Left renal pelvis (tissue), 4 donors: ENCODE measurements around the gene ANGPTL4. TPM values are rescaled to one million over a fixed set of nuclear protein-coding genes. Genes with fewer than 3 reads are reported as not detected.
"Not testable (repeated sequence)": the region's sequence is repeated elsewhere in the genome, so short reads cannot be mapped to it uniquely, and the experiment has no call there.

Experiments used
- DNase-seq, 4 donors: peaks; one replicate each; pipeline ENCODE4 v3.0.0-alpha.2; 2013; ENCODE audit warnings: low read depth in 4 of 4, low spot score in 3 of 4
- polyA plus RNA-seq, 4 donors: library from polyadenylated mRNA; unstranded; fragments of 120-200 nt; gene quantifications; one replicate each; pipeline ENCODE4 v1.2.1, GENCODE V29; 2013; ENCODE audit not compliant: insufficient read length in 4 of 4

Gene ANGPTL4
- polyA plus RNA-seq, 4 donors, result 2.8 to 5.3 (median 3.4) TPM

- DNase-seq, result peak in 1 of 4 donors; percentile 61
These were observed 29.3 kb upstream of the ANGPTL4 start for GRCh38 chr19:8334458-8335342.

- no peak for DNase-seq
These were observed 28.4 kb upstream of the ANGPTL4 start for GRCh38 chr19:8335343-8336071.

DNA sequence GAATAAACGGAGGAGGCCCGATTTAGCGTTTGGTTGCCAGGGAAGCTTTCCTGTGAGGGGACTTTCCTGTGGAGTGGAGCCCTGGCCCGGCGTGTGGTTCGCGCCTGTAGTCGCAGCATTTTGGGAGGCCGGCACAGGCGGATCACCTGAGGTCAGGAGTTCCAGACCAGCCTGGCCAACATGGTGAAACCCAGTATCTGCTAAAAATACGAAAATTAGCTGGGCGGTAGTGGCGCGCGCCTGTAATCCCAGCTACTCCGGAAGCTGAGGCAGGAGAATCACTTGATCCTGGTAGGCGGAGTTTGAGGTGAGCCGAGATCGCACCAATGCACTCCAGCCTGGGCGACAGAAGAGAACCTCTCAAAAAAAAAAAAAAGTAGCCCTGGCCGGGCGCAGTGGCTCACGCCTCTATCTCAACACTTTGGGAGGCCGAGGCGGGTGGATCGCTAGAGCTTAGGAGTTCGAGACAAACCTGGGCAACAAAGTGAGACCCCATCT, 27.8 kb upstream of the ANGPTL4 start:
- DNase-seq, result no peak

DNA sequence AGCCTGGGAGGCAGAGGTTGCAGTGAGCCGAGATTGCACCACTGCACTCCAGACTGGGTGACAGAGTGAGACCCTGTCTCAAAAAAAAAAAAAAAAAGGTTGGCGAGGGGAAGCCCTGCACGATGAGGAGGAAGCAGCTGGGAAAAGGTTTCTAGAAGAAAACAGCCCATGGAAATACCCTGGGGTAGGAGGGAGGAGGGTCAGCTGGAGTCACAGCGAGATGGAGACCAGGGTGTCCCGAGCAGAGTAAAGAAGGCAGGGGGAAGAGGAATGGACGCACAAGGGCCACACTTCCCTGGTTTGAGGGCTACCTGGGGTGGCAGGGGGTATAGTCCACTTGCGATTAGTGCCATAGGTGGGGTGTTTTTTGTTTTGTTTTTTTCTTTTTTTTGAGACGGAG, 27.3 kb upstream of the ANGPTL4 start:
- no peak for DNase-seq

GRCh38 chr19:8337728-8338127, 26.2 kb upstream of the ANGPTL4 start:
- DNase-seq, result no peak

DNA sequence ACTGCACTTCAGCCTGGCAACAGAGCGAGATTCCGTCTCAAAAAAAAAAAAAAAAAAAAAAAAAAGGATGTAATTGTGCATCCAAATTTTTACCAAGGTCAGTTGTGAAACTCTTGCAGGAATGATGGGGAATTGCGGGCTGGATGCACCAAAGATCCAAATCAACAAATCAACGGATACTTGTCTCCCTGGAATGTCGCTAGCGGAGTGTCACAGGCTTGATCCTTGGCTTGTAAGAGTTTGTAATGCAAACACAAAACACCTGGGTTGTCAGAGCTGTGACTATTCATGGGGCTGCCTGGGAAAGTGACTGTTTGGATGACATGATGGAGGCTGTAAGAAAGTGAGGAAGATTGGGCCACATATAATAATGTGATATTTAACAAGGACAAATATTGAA, 25.1 kb upstream of the ANGPTL4 start:
- no peak for DNase-seq

- no peak for DNase-seq
These were observed 23.4 kb upstream of the ANGPTL4 start for GRCh38 chr19:8340341-8341096.

DNA sequence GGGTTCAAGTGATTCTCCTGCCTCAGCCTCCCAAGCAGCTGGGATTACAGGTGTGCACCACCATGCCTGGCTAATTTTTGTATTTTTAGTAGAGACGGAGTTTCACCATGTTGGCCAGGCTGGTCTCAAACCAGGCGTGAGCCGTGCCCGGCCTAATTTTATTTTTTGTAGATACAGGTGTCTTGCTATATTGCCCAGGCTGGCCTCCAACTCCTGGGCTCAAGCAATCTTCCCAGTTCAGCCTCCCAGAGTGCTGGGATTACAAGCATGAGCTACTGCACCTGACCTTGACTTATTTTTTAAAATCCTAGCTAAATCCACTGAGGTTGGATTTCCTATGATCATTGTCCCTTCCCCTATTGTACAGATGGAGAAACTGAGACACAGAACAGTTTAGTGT, 22.5 kb upstream of the ANGPTL4 start:
- DNase-seq, result not testable (repeated sequence)

DNA sequence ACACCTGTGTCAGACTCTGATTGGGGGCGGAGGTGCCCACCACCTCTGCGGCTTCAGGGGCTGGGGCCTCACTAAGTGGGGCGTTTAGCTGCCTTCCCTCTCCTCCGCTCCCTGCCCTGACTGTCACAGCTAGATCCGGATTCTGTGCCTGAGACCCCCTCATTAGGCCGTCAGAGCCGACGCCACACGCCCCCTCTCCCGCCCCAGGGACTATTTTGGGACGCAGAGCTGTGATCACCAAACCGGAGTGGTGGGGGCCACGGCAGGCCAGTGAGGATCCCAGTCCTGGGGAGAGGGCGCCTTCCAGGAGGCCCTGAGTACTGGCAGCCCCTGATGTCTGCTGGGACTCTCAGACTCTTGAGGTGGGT, 21.7 kb upstream of the ANGPTL4 start:
- DNase-seq, result no peak

- DNase-seq, result peak in 3 of 4 donors; percentile 81 to 89 (median 81)
These were observed 21.1 kb upstream of the ANGPTL4 start, which contains the start of gene KANK3 for GRCh38 chr19:8342684-8343482. KANK3 (minus strand) TSS chr19:8343262; CDS start chr19:8337828, 5,434 bp downstream.

DNA sequence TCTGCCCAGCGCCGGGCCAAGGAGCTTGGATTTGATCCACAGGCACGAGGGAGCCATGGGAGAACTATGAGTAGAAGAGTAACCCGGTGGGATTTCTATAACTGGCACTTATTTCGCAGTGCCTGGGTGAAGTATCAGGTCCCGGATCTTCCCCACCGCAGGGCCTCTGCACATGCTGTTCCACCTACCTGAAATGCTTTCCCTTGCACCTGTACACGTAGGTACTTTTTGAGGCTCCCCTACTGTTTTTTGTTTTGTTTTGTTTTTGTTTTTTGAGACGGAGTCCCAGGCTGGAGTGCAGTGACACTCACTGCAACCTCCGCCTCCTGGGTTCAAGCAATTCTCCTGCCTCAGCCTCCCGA, 20.5 kb upstream of the ANGPTL4 start:
- no peak for DNase-seq

DNA sequence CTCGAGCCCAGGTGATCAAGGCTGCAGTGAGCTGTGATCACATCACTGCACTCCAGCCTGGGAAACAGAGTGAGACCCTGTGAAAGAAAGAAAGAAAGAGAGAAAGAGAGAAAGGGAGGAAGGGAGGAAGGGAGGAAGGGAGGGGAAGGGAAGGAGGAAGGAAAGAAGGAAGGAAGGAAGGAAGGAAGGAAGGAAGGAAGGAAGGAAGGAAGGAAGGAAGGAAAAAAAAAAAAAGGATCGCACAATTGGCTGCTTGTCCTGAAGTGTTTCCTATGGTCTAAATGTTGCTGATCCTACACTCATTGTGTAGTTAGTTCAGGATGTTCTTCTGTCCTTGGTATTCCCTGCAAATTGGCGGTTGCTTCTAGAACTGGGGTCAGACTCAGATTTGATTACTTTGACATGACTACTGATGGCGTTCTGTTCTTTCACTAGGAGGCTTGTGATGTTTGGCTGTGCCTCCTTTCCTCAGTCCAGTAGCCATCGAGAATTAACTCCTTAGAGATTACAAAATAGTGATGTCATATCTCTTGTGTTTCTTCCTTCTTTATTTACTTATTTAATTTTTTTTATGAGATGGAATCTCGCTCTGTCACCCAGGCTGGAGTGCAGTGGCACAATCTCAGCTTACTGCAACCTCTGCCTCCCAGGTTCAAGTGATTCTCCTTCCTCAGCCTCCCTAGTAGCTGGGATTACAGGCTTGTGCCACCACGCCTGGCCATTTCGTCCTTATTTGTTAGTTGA, 14.2 kb upstream of the ANGPTL4 start:
- not testable (repeated sequence) for DNase-seq

DNA sequence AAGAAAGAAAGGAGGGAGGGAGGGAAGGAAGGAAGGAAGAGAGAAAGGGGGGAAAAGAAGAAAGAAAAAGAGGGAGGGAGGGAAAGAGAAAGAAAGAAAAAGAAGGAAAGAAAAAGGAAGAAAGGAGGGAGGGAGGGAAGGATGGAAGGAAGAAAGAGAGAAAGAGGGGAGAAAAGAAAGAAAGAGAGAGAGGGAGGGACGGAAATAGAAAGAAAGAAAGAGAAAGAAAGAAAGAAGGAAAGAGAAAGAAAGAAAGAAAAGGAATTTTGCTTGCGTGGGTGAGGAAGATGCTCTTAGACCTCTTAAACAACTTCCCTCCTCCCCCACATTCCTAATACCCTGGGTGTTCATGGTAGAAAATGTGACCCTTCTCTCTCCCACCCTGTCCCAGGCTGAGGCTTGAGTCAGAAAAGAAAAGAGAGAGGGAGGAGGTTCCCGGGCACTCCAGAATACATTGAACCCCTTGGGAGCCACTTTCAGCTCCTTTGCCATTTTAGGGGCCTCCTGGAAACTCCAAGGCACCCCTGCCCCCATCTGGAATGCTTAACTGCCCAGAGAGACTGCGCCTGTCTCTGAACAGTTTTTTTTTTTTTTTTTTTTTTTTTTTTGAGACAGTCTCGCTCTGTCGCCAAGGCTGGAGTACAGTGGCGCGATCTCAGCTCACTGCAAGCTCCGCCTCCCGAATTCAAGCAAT, 11.7 kb upstream of the ANGPTL4 start:
- DNase-seq, result peak in 1 of 4 donors; percentile 36

DNA sequence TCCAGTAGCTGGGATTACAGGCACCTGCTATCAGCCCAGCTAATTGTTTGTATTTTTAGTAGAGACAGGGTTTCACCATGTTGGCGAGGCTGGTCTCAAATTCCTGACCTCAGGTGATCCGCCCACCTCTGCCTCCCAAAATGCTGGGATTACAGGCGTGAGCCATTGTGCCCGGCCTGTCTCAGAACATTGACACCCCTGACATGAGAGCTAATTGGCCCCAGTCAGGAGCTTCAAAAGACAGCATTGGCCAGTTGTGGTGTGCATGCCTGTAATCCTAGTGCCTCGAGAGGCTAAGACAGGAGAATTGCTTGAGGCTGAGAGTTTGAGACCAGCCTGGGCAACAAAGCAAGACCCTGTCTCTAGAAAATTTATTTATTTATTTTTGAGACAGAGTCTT, 11.1 kb upstream of the ANGPTL4 start:
- not testable (repeated sequence) for DNase-seq

DNA sequence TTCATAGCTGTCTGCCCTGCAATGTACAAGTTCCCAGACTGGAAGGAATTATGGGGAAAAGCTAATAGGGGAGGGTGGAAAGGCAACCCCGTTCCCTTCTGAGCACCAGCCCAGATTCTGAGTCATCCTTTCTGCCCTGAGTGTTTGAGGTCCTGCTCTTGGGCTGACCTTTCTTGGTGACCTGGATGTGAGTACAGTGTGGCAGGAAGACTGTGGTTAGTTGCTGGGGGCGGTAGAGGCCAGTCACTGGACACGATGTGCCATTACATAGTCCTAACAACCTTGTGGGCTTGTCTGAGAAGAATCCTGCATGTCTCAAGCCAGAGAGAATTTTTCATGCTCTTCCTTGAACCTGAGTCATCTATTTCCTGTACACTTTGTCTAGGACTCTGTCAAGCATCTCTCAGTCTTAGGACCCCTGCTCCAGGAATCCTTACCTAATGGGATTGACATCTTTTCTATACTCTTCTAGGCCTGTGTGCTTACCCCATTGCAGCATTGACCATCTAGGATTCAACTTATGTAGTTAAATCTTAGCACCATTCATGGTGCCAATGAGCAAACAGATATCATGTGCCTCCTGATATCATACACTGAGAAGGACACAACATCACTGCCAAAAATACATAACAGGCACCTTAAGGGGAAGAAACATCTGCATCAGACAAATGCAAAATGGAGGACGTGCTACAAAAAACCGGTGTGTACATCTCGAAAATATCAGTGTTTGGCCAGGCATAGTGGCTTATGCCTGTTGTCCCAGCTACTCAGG, 8.1 kb upstream of the ANGPTL4 start:
- no peak for DNase-seq

DNA sequence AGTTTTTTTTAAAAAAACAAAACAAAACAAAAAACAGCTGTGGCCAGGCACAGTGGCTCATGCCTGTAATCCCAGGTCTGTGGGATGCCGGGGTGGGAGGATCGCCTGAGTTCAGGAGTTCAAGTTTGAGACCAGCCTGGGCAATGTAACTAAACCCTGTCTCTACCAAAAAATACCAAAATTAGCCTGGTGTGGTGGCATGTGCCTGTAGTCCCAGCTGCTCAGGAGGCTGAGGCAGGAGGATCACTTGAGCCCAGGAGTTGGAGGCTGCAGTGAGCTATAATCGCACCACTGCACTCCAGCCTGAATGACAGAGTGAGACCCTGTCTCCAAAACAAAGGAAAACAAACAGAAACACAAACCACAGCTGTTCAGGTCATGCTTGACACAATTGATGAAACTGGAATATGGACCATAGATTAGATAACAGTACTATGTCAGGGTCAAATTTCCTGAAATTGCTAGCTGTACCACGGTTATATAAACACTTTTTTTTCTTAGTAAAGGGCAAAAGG, 6.9 kb upstream of the ANGPTL4 start:
- no peak for DNase-seq

GRCh38 chr19:8358948-8359347, 5.0 kb upstream of the ANGPTL4 start:
- DNase-seq, result no peak

- no peak for DNase-seq
These were observed 3.8 kb upstream of the ANGPTL4 start for GRCh38 chr19:8360196-8360595.
